Esophagus muscularis mucosa (tissue), 3 donors: ENCODE data around the gene TUBA4B.

Experiments
- POLR2AphosphoS5 ChIP-seq, 2 donors: sonication (generic); formaldehyde crosslinking; IDR thresholded peaks; one replicate each; pipeline ENCODE4 v1.6.1; 2017; ENCODE audit warnings: antibody characterized with exemption in 2 of 2
- TF ChIP-seq, protein P1 (sequence below), 3 experiments: fragments of 200-600 bp in 2 of 3; fragments of 450-650 bp in 1 of 3; sonication (generic) in 2 of 3; IDR thresholded peaks; one replicate each; pipeline ENCODE4 v1.5.1; 2017 to 2019; ENCODE audit warnings: antibody characterized with exemption in 3 of 3, mild to moderate bottlenecking in 2 of 3, moderate library complexity in 1 of 3

DNA sequence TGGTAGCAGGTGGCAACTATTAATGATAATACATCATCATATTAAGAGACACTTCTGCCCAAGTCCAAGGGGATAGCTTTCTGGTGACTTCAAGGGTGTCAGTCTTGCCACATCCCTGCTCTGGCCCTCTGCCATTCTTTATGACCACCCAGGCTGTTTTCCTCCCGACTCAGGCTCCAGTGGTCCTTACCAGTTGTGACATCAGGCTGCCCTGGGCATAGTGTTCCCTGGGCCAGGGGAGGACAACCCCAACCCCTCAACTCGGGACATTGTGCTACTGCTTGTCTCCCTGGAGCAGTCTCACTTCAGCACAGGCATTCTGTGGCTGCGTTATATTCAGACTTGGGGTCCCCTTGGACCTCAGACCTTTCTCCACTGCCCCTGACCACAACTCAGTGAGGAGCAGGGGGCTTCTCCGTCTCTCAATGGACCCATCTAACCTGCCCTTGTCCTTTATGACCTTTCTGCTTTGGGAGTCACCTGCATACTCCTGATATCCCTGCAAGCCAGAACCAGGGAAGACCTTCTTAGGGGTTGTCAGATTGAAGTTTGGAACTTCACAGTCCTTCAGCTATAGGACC, 39.0 kb downstream of the TUBA4B start:
- TF ChIP-seq, protein P1, sequence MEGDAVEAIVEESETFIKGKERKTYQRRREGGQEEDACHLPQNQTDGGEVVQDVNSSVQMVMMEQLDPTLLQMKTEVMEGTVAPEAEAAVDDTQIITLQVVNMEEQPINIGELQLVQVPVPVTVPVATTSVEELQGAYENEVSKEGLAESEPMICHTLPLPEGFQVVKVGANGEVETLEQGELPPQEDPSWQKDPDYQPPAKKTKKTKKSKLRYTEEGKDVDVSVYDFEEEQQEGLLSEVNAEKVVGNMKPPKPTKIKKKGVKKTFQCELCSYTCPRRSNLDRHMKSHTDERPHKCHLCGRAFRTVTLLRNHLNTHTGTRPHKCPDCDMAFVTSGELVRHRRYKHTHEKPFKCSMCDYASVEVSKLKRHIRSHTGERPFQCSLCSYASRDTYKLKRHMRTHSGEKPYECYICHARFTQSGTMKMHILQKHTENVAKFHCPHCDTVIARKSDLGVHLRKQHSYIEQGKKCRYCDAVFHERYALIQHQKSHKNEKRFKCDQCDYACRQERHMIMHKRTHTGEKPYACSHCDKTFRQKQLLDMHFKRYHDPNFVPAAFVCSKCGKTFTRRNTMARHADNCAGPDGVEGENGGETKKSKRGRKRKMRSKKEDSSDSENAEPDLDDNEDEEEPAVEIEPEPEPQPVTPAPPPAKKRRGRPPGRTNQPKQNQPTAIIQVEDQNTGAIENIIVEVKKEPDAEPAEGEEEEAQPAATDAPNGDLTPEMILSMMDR (IDR thresholded peaks at IDR 0.05) = no peak
- no peak for TF ChIP-seq POLR2AphosphoS5 (IDR thresholded peaks at IDR 0.05)
